Prostate gland (tissue), 2 donors: Measurements from ENCODE around the gene TUBB3.

ENCODE experiments used
- CTCF ChIP-seq, 4 experiments: fragments of 200-600 bp in 2 of 4; fragments of 450-650 bp in 2 of 4; sonication (generic) in 2 of 4; IDR thresholded peaks; 1 replicate in 3 of 4; 2 replicates in 1 of 4; pipeline ENCODE4 v1.5.1; 2016 to 2019; ENCODE audit warnings: antibody characterized with exemption in 4 of 4, mild to moderate bottlenecking in 2 of 4, moderate library complexity in 2 of 4
- POLR2A ChIP-seq: fragments of 450-650 bp; IDR thresholded peaks from one replicate; pipeline ENCODE4 v1.6.1; 2016; ENCODE audit warnings: antibody characterized with exemption, mild to moderate bottlenecking

GRCh38 chr16:89892055-89892630, 31.0 kb upstream of the TUBB3 start:
- TF ChIP-seq CTCF (IDR thresholded peaks at IDR 0.05): no peak
- no peak for TF ChIP-seq POLR2A
